Mesothelial cell of epicardium (in vitro differentiated cells): ENCODE data around the gene NDUFV2. TPM values are rescaled to one million over a fixed set of nuclear protein-coding genes. Genes with fewer than 3 reads are reported as not detected.
"Not testable (repeated sequence)": the region's sequence is repeated elsewhere in the genome, so short reads cannot be mapped to it uniquely, and the experiment has no call there.

Source experiments
- DNase-seq, 2 experiments: peaks; one replicate each; pipeline ENCODE4 v3.0.0; 2021; ENCODE audit warnings: low spot score in 2 of 2; ENCODE audit not compliant: unreplicated experiment in 2 of 2
- H3K27ac Mint-ChIP-seq: 2 replicates; pipeline ENCODE4 v1.8.0; 2021; ENCODE audit warnings: mixed read lengths
- H3K27me3 Mint-ChIP-seq: 2 replicates; pipeline ENCODE4 v1.8.0; 2021; ENCODE audit warnings: low read depth, mixed read lengths
- H3K36me3 Mint-ChIP-seq: 2 replicates; pipeline ENCODE4 v1.8.0; 2021; ENCODE audit warnings: mixed read lengths
- H3K4me1 Mint-ChIP-seq: 2 replicates; pipeline ENCODE4 v1.8.0; 2021; ENCODE audit warnings: mixed read lengths
- H3K4me3 Mint-ChIP-seq: 2 replicates; pipeline ENCODE4 v1.8.0; 2021; ENCODE audit warnings: mild to moderate bottlenecking, moderate library complexity, mixed read lengths
- H3K9me3 Mint-ChIP-seq: 2 replicates; pipeline ENCODE4 v1.8.0; 2021; ENCODE audit warnings: mixed read lengths
- total RNA-seq: library from RNA; stranded (reverse); gene quantifications from 3 replicates; pipeline ENCODE4 v1.2.1, GENCODE V29; 2021
- TF ChIP-seq, protein P1 (sequence below): fragments of 200-600 bp; sonication (generic); IDR thresholded peaks from one replicate; pipeline ENCODE4 v1.5.0; 2021; ENCODE audit warnings: antibody characterized with exemption; ENCODE audit not compliant: unreplicated experiment

Gene NDUFV2
- total RNA-seq, 1 donor from 2014 or later = 106 TPM

DNA sequence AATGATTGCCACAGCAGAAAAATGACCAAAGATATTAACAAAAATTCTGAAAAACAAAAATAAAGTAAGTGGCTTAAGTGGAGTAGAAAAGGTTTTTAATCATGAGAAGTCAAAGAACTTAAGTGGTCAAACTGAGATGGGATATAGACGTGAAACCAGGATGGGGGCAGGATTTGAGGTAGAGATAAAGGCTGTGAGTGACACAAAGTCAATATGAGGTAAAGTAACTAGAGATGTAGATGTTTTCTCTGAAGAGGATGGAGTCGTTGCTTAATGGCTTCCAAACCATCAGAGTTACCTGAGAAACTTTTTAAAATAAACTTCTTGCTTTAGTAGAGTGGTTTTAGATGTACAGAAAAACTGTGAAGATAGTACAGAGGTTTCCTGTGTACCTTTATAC, 55.3 kb downstream of the NDUFV2 start:
- Mint-ChIP-seq H3K9me3 (peaks cover 15% of the 10 kb centered on the region), H3K36me3 (peaks cover 13% of the 10 kb centered on the region), H3K27ac (no peak overlapping the region), H3K27me3 (no peaks in the 10 kb centered on the region), H3K4me1 (no peaks in the 10 kb centered on the region), H3K4me3 (no peak overlapping the region)
- TF ChIP-seq, protein P1, sequence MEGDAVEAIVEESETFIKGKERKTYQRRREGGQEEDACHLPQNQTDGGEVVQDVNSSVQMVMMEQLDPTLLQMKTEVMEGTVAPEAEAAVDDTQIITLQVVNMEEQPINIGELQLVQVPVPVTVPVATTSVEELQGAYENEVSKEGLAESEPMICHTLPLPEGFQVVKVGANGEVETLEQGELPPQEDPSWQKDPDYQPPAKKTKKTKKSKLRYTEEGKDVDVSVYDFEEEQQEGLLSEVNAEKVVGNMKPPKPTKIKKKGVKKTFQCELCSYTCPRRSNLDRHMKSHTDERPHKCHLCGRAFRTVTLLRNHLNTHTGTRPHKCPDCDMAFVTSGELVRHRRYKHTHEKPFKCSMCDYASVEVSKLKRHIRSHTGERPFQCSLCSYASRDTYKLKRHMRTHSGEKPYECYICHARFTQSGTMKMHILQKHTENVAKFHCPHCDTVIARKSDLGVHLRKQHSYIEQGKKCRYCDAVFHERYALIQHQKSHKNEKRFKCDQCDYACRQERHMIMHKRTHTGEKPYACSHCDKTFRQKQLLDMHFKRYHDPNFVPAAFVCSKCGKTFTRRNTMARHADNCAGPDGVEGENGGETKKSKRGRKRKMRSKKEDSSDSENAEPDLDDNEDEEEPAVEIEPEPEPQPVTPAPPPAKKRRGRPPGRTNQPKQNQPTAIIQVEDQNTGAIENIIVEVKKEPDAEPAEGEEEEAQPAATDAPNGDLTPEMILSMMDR = no peak
- no peak for DNase-seq

DNA sequence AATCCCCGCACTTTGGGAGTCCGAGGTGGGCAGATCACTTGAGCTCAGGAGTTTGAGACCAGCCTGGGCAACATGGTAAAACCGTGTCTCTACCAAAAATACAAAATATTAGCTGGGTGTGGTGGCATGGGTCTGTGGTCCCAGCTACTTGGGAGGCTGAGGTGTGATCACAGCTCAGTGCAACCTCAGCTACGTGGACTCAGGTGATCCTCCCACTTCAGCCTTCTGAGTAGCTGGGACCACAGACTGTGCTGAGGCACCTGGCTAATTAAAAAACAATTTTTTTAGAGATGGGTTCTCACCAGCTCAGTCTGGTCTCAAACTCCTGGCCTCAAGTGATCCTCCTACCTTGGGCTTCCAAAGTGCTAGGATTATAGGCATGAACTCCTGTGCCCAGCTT, 57.5 kb downstream of the NDUFV2 start:
- peaks cover 32% of the 10 kb centered on the region for H3K36me3 Mint-ChIP-seq
- DNase-seq = no peak
- TF ChIP-seq, protein P1 = no peak
- H3K4me1 Mint-ChIP-seq = no peaks in the 10 kb centered on the region
- no peak overlapping the region for H3K4me3 Mint-ChIP-seq
- no peaks in the 10 kb centered on the region for H3K27me3 Mint-ChIP-seq
- H3K9me3 Mint-ChIP-seq = peaks cover 35% of the 10 kb centered on the region
- no peak overlapping the region for H3K27ac Mint-ChIP-seq

DNA sequence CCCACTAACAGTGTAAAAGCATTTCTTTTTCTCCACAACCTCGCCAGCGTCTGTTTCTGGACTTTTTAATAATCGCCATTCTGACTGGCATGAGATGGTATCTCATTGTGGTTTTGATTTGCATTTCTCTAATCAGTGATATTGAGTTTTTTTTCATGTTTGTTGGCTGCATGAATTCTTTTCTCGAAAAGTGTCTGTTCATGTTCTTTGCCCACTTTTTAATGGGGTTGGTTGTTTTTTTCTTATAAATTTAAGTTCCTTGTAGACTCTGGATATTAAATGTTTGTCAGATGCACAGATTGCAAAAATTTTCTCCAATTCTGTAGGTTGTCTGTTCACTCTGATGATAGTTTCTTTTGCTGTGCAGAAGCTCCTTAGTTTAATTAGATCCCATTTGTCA, 60.2 kb downstream of the NDUFV2 start:
- DNase-seq, H3K4me1 Mint-ChIP-seq, H3K4me3 Mint-ChIP-seq, H3K27me3 Mint-ChIP-seq, H3K27ac Mint-ChIP-seq: not testable (repeated sequence)
- Mint-ChIP-seq H3K36me3 (peaks cover 35% of the 10 kb centered on the region), H3K9me3 (peaks cover 37% of the 10 kb centered on the region)

DNA sequence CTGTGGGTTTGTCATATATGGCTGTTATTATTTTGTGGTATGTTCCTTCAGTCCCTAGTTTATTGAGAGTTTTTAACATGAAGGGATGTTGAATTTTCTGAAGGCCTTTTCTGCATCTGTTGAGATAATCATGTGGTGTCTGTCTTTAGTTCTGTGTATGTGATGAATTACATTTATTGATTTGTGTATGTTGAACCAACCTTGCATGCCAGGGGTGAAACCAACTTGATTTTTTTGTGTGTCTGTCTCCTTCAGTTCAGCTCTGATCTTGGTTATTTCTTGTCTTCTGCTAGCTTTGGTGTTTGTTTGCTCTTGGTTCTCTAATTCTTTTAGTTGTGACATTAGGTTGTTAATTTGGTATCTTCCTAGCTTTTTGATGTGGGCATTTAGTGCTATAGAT, 61.6 kb downstream of the NDUFV2 start:
- Mint-ChIP-seq H3K36me3 (peaks cover 42% of the 10 kb centered on the region), H3K9me3 (peaks cover 44% of the 10 kb centered on the region)
- not testable (repeated sequence) for DNase-seq, H3K27me3 Mint-ChIP-seq, H3K4me1 Mint-ChIP-seq, H3K27ac Mint-ChIP-seq, H3K4me3 Mint-ChIP-seq

DNA sequence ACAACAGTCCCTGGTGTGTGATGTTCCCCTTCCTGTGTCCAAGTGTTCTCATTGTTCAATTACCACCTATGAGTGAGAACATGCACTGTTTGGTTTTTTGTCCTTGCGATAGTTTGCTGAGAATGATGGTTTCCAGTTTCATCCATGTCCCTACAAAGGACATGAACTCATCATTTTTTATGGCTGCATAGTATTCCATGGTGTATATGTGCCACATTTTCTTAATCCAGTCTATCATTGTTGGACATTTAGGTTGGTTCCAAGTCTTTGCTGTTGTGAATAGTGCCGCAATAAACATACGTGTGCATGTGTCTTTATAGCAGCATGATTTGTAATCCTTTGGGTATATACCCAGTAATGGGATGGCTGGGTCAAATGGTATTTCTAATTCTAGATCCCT, 63.4 kb downstream of the NDUFV2 start:
- not testable (repeated sequence) for DNase-seq, H3K4me3 Mint-ChIP-seq, H3K27ac Mint-ChIP-seq, H3K27me3 Mint-ChIP-seq, H3K4me1 Mint-ChIP-seq
- peaks cover 53% of the 10 kb centered on the region for H3K9me3 Mint-ChIP-seq
- peaks cover 55% of the 10 kb centered on the region for H3K36me3 Mint-ChIP-seq

DNA sequence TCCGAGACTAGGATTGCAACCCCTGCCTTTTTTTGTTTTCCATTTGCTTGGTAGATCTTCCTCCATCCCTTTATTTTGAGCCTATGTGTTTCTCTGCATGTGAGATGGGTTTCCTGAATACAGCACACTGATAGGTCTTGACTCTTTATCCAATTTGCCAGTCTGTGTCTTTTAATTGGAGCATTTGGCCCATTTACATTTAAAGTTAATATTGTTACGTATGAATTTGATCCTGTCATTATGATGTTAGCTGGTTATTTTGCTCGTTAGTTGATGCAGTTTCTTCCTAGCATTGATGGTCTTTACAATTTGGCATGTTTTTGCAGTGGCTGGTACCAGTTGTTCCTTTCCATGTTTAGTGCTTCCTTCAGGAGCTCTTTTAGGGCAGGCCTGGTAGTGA, 67.0 kb downstream of the NDUFV2 start:
- not testable (repeated sequence) for H3K4me1 Mint-ChIP-seq, H3K27ac Mint-ChIP-seq, DNase-seq, H3K27me3 Mint-ChIP-seq, H3K4me3 Mint-ChIP-seq
- peaks cover 43% of the 10 kb centered on the region for H3K36me3 Mint-ChIP-seq
- peaks cover 34% of the 10 kb centered on the region for H3K9me3 Mint-ChIP-seq

DNA sequence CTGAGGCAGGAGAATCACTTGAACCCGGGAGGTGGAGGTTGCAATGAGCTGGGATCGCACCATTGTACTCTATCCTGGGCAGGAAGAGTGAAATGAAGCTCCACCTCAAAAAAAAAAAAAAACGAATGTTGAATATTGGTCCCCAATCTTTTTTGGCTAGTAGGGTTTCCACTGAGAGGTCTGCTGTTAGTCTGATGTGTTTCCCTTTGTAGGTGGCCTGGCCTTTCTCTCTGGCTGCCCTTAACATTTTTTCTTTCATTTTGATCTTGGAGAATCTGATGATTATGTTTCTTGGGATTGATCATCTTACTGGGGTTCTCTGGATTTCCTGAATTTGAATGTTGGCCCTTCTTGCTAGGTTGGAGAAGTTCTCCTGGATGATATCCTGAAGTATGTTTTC, 69.4 kb downstream of the NDUFV2 start:
- peaks cover 37% of the 10 kb centered on the region for H3K36me3 Mint-ChIP-seq
- not testable (repeated sequence) for H3K4me1 Mint-ChIP-seq, DNase-seq, H3K4me3 Mint-ChIP-seq, H3K27ac Mint-ChIP-seq, H3K27me3 Mint-ChIP-seq
- H3K9me3 Mint-ChIP-seq = peaks cover 24% of the 10 kb centered on the region

DNA sequence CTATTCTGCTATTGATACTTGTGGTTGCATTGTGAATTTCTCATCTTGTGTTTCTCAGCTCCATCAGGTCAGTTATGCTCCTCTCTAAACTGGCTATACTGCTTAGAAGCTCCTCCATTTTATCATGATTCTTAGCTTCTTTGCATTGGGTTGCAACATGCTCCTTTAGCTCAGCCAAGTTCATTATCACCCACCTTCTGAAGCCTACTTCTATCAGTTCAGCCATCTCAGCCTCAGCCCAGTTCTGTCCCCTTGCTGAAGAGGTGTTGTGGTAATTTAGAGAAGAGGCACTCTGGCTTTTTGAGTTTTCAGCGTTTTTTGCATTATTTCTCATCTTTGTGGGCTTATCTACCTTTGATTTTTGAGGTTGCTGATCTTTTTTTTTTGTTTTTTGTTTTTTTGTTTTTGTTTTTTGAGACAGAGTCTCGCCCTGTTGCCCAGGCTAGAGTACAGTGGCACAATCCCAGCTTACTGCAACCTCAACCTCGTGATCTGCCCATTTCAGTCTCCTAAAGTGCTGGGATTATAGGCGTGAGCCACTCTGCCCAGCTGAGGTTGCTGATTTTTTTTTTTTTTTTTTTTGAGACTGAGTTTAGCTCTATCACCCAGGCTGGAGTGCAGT, 70.1 kb downstream of the NDUFV2 start:
- Mint-ChIP-seq H3K9me3 (peaks cover 22% of the 10 kb centered on the region), H3K36me3 (peaks cover 35% of the 10 kb centered on the region), H3K27ac (no peak overlapping the region), H3K27me3 (no peaks in the 10 kb centered on the region), H3K4me1 (no peaks in the 10 kb centered on the region), H3K4me3 (no peak overlapping the region)
- TF ChIP-seq, protein P1 = no peak
- DNase-seq = no peak
